OCI-LY7 (cell line): ENCODE data around the gene TGM3.

Experiments
- CTCF ChIP-seq: fragments of 200-600 bp; sonication (generic); conservative IDR thresholded peaks from 2 replicates; pipeline ENCODE4 v1.5.1; 2014; ENCODE audit warnings: mild to moderate bottlenecking, antibody characterized with exemption, low read length, moderate library complexity, mixed read lengths
- EZH2phosphoT487 ChIP-seq: fragments of 200-600 bp; sonication (generic); IDR thresholded peaks from 2 replicates; pipeline ENCODE4 v1.6.1; 2018; ENCODE audit warnings: low read depth, borderline replicate concordance, mild to moderate bottlenecking, mixed run types, antibody characterized with exemption, low read length, moderate library complexity, mixed read lengths

GRCh38 chr20:2385496-2385895, 89.7 kb downstream of the TGM3 start:
- TF ChIP-seq CTCF (no peak), EZH2phosphoT487 (no peak)
